Prostate gland (tissue), 2 donors: Measurements from ENCODE around the gene ASPSCR1.
"Not testable (repeated sequence)": the region's sequence is repeated elsewhere in the genome, so short reads cannot be mapped to it uniquely, and the experiment has no call there.

Source experiments
- CTCF ChIP-seq, 4 experiments: fragments of 200-600 bp in 2 of 4; fragments of 450-650 bp in 2 of 4; sonication (generic) in 2 of 4; IDR thresholded peaks; 1 replicate in 3 of 4; 2 replicates in 1 of 4; pipeline ENCODE4 v1.5.1; 2016 to 2019; ENCODE audit warnings: antibody characterized with exemption in 4 of 4, mild to moderate bottlenecking in 2 of 4, moderate library complexity in 2 of 4
- POLR2A ChIP-seq: fragments of 450-650 bp; IDR thresholded peaks from one replicate; pipeline ENCODE4 v1.6.1; 2016; ENCODE audit warnings: antibody characterized with exemption, mild to moderate bottlenecking

- not testable (repeated sequence) for TF ChIP-seq CTCF (IDR thresholded peaks at IDR 0.05); POLR2A
These were observed 24.0 kb upstream of the ASPSCR1 start for GRCh38 chr17:81953443-81953842.
